Left colon (tissue), 2 donors: Measurements from ENCODE around the gene SUCLG1. TPM values are rescaled to one million over a fixed set of nuclear protein-coding genes. Genes with fewer than 3 reads are reported as not detected.

Source experiments
- ATAC-seq: fragments of 200-7000 bp; cut with Tn5 transposase; one replicate; pipeline ENCODE4 v1.9.1; 2020; ENCODE audit warnings: mild to moderate bottlenecking, moderate library complexity
- DNase-seq, 2 donors: peaks; one replicate each; pipeline ENCODE4 v3.0.0-alpha.2; 2020
- intact Hi-C, 2 donors: fragments of 100-400 bp; cut with DNase I in 1 of 2; cut with micrococcal nuclease in 1 of 2; formaldehyde crosslinking; loops; one replicate each; pipeline versions ENCODE4 v1.11.2 to v1.14.0; 2022; cut with DNase I, micrococcal nuclease
- long read RNA-seq: library from polyadenylated mRNA; unstranded; transcript quantifications from one replicate; pipeline ENCODE4 v2.0.0, GENCODE V29; 2021
- total RNA-seq, 2 donors: library from RNA; stranded (reverse); fragmentation: NEBNext Ultra II Directional; extraction: Animal tissue kit (Norgen Biotek cat#: 25700); gene quantifications; one replicate each; pipeline ENCODE4 v1.2.1, GENCODE V29; 2021
- donor health status: DM: no; HTN: no; CAD: no.
- donor health status: DM: yes; HTN: yes; CAD: no.

Gene SUCLG1
- total RNA-seq: 100 to 1,000 TPM; 201 to 234 TPM
- long read RNA-seq, transcript SUCLG1-201 (9 exons, 1,475 nt): major isoform, 286 of 306 reads
- long read RNA-seq, partial matches to known transcripts: 8 of 306 reads
- long read RNA-seq, other reads (novel, unspliced or antisense): 11 of 306 reads

GRCh38 chr2:84459018-84459943, at the start of gene SUCLG1:
SUCLG1 (minus strand) TSS chr2:84459280; CDS start chr2:84459269, 11 bp downstream.
- peak; percentile 87 to 92 for DNase-seq
- intact Hi-C loops: no loop called here
- peak; percentile 93 for ATAC-seq

- ATAC-seq (peak; percentile 3), DNase-seq (no peak)
- intact Hi-C loops: loop anchor here in 1 of 2 donors (5.0 kb wide), 1 partner anchor 429 kb away; no protein-coding TSS in a partner anchor
Observed at GRCh38 chr2:84498150-84498799, 39.2 kb upstream of the SUCLG1 start.

- peak; percentile 84 for ATAC-seq
- intact Hi-C loops: loop anchor here in 1 of 2 donors (5.0 kb wide), 1 partner anchor 430 kb away; no protein-coding TSS in a partner anchor
- DNase-seq: no peak
Observed at GRCh38 chr2:84497285-84497684, 38.2 kb upstream of the SUCLG1 start.

- ATAC-seq (no peak), DNase-seq (no peak)
- intact Hi-C loops: loop anchor here in 1 of 2 donors (5.0 kb wide), 1 partner anchor 431 kb away; no protein-coding TSS in a partner anchor
Observed at GRCh38 chr2:84496386-84496785, 37.3 kb upstream of the SUCLG1 start.

- DNase-seq: no peak
- ATAC-seq: peak; percentile 69
- intact Hi-C loops: loop anchor here in 1 of 2 donors (2.0 to 5.0 kb wide), 2 partner anchors 385 to 432 kb away; partner anchors contain the start of gene TRABD2A
Observed at GRCh38 chr2:84495539-84496146, 36.6 kb upstream of the SUCLG1 start.

- intact Hi-C loops: loop anchor here in 1 of 2 donors (2.0 kb wide), 1 partner anchor 387 kb away; the partner anchor contains the start of gene TRABD2A
- DNase-seq (no peak), ATAC-seq (no peak)
Observed at GRCh38 chr2:84494070-84494469, 35.0 kb upstream of the SUCLG1 start.

- intact Hi-C loops: no loop called here
- ATAC-seq: no peak
- no peak for DNase-seq
Observed at GRCh38 chr2:84493514-84493913, 34.4 kb upstream of the SUCLG1 start.

GRCh38 chr2:84492571-84492970, 33.5 kb upstream of the SUCLG1 start:
- intact Hi-C loops: no loop called here
- DNase-seq (no peak), ATAC-seq (no peak)

- no peak for ATAC-seq
- intact Hi-C loops: no loop called here
- DNase-seq: no peak
Observed at GRCh38 chr2:84491741-84492140, 32.7 kb upstream of the SUCLG1 start.

- DNase-seq (no peak), ATAC-seq (no peak)
- intact Hi-C loops: no loop called here
Observed at GRCh38 chr2:84491256-84491655, 32.2 kb upstream of the SUCLG1 start.

GRCh38 chr2:84487298-84487996, 28.4 kb upstream of the SUCLG1 start:
- ATAC-seq (peak; percentile 15), DNase-seq (no peak)
- intact Hi-C loops: no loop called here

- peak; percentile 91 for ATAC-seq
- intact Hi-C loops: no loop called here
Observed at GRCh38 chr2:84486441-84487115, 27.5 kb upstream of the SUCLG1 start.

GRCh38 chr2:84483320-84483719, 24.2 kb upstream of the SUCLG1 start:
- ATAC-seq (no peak), DNase-seq (no peak)
- intact Hi-C loops: no loop called here

More at GRCh38 chr2:84486441-84487115, 27.5 kb upstream of the SUCLG1 start:
- DNase-seq: peak; percentile 64 to 66

- ATAC-seq: no peak
- no peak for DNase-seq
Observed at GRCh38 chr2:84482603-84483002, 23.5 kb upstream of the SUCLG1 start.

GRCh38 chr2:84481702-84482101, 22.6 kb upstream of the SUCLG1 start:
- DNase-seq (no peak), ATAC-seq (no peak)

More at GRCh38 chr2:84482603-84483002, 23.5 kb upstream of the SUCLG1 start:
- intact Hi-C loops: no loop called here

GRCh38 chr2:84478867-84479266, 19.8 kb upstream of the SUCLG1 start:
- intact Hi-C loops: no loop called here
- ATAC-seq (no peak), DNase-seq (no peak)

More at GRCh38 chr2:84481702-84482101, 22.6 kb upstream of the SUCLG1 start:
- intact Hi-C loops: no loop called here

- intact Hi-C loops: no loop called here
- no peak for DNase-seq
- no peak for ATAC-seq
Observed at GRCh38 chr2:84477886-84478285, 18.8 kb upstream of the SUCLG1 start.

GRCh38 chr2:84474176-84474575, 15.1 kb upstream of the SUCLG1 start:
- ATAC-seq: no peak
- intact Hi-C loops: no loop called here
- no peak for DNase-seq
